Smooth muscle cell (in vitro differentiated cells): ENCODE measurements around the gene KCNMB2. TPM values are rescaled to one million over a fixed set of nuclear protein-coding genes. Genes with fewer than 3 reads are reported as not detected.

Experiments used
- DNase-seq: peaks from one replicate; lab custom pipeline; 2025; ENCODE audit not compliant: unreplicated experiment; lab: John Stamatoyannopoulos, UW
- H2AFZ ChIP-seq: fragments of 200-600 bp; sonication (generic); 2 replicates; pipeline ENCODE4 v1.6.0; 2016; ENCODE audit warnings: antibody characterized with exemption, low read depth, mild to moderate bottlenecking
- H3F3A ChIP-seq: fragments of 200-600 bp; sonication (generic); 2 replicates; pipeline ENCODE4 v1.6.0; 2017; ENCODE audit warnings: antibody characterized with exemption, low read depth
- H3K27ac ChIP-seq: fragments of 200-600 bp; sonication (generic); 2 replicates; pipeline ENCODE4 v1.5.1; 2016; ENCODE audit warnings: low read depth, mild to moderate bottlenecking
- H3K27me3 ChIP-seq: fragments of 200-600 bp; sonication (generic); 2 replicates; pipeline ENCODE4 v1.6.1; 2016; ENCODE audit warnings: low read depth, mild to moderate bottlenecking
- H3K36me3 ChIP-seq: fragments of 200-600 bp; sonication (generic); 2 replicates; pipeline ENCODE4 v1.5.1; 2016; ENCODE audit warnings: low read depth
- H3K4me1 ChIP-seq: fragments of 200-600 bp; sonication (generic); 2 replicates; pipeline ENCODE4 v1.5.1; 2016; ENCODE audit warnings: low read depth
- H3K4me2 ChIP-seq: fragments of 200-600 bp; sonication (generic); 2 replicates; pipeline ENCODE4 v1.6.0; 2016; ENCODE audit warnings: mild to moderate bottlenecking
- H3K4me3 ChIP-seq: fragments of 200-600 bp; sonication (generic); 2 replicates; pipeline ENCODE4 v1.5.1; 2016; ENCODE audit warnings: mild to moderate bottlenecking
- H3K79me2 ChIP-seq: fragments of 200-600 bp; sonication (generic); 2 replicates; pipeline ENCODE4 v1.6.0; 2016; ENCODE audit warnings: low read depth, mild to moderate bottlenecking
- H3K9ac ChIP-seq: fragments of 200-600 bp; sonication (generic); 2 replicates; pipeline ENCODE4 v1.6.0; 2016; ENCODE audit warnings: low read depth
- H3K9me3 ChIP-seq: fragments of 200-600 bp; sonication (generic); replicated peaks from 2 replicates; pipeline ENCODE4 v1.5.1; 2016; ENCODE audit warnings: low read depth
- H4K20me1 ChIP-seq: fragments of 200-600 bp; sonication (generic); 2 replicates; pipeline ENCODE4 v1.6.0; 2016; ENCODE audit warnings: low read depth
- CTCF ChIP-seq: fragments of 200-600 bp; sonication (generic); IDR thresholded peaks from 2 replicates; pipeline ENCODE4 v1.5.1; 2017; ENCODE audit warnings: borderline replicate concordance, mild to moderate bottlenecking, antibody characterized with exemption; ENCODE audit not compliant: insufficient read depth, poor library complexity, severe bottlenecking
- WGBS: methylation state at CpG from one replicate; pipeline ENCODE4 v1.1.7; 2016; ENCODE audit warnings: low lambda C conversion rate; 5-methylcytosine and 5-hydroxymethylcytosine counted together
- polyA plus RNA-seq: library from polyadenylated mRNA; unstranded; fragments of >200 nt; fragmentation: Nextera tagmentation; extraction: Ambion mirVana; gene quantifications from 2 replicates; pipeline ENCODE4 v1.2.1, GENCODE V29; 2016
- total RNA-seq: library from RNA; depleted of rRNA; stranded (reverse); fragments of >200 nt; gene quantifications from 2 replicates; pipeline ENCODE4 v1.2.3, GENCODE V29; 2014

Gene KCNMB2
- total and polyA plus RNA-seq, 2 experiments from 2014 or later: 0.09 TPM; not detected in 1

- Histone ChIP-seq H3K9ac (no peak overlapping the region), H3K9me3 (no peaks in the 10 kb centered on the region), H2AFZ (no peak overlapping the region), H3K27ac (no peak overlapping the region), H3K27me3 (no peaks in the 10 kb centered on the region), H4K20me1 (no peaks in the 10 kb centered on the region), H3K36me3 (no peaks in the 10 kb centered on the region), H3K4me3 (no peak overlapping the region), H3F3A (peaks cover 3% of the 10 kb centered on the region), H3K4me2 (no peak overlapping the region), H3K79me2 (no peaks in the 10 kb centered on the region), H3K4me1 (no peaks in the 10 kb centered on the region)
- WGBS: 89% methylated on average over 1 of the region's 1 CpG
- TF ChIP-seq CTCF: no peak
- DNase-seq: no peak
These were observed 237.1 kb downstream of the KCNMB2 start for GRCh38 chr3:178773358-178773757.

GRCh38 chr3:178777718-178778411, 241.6 kb downstream of the KCNMB2 start:
- Histone ChIP-seq H3K9ac (no peak overlapping the region), H3K4me2 (no peak overlapping the region), H3K79me2 (no peaks in the 10 kb centered on the region), H3K4me3 (no peak overlapping the region), H3K4me1 (no peaks in the 10 kb centered on the region), H3K36me3 (no peaks in the 10 kb centered on the region), H3F3A (peaks cover 3% of the 10 kb centered on the region), H2AFZ (no peak overlapping the region), H4K20me1 (no peaks in the 10 kb centered on the region), H3K27ac (peak overlapping the region; percentile 58), H3K27me3 (no peaks in the 10 kb centered on the region), H3K9me3 (no peaks in the 10 kb centered on the region)
- no peak for TF ChIP-seq CTCF
- DNase-seq: no peak
- 67% methylated on average over 4 of the region's 4 CpGs for WGBS

DNA sequence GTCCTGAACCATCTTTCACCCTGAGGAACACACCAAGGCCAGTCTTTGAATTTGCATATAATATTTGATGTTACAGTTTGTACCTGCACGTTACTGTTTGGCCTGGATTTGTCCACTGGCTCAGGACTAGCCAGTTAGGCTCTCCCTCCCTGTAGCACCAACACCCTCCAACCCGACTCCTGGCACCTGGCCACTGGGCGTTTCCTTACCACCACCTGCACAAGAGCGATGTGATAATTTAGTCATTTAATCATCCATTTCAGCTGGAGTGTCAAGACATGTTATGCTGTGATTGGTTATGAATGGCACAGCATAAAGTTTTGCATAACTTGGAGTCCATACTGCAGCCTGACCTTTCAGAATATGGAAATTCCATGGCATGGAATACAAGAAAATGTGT, 242.4 kb downstream of the KCNMB2 start:
- H3F3A ChIP-seq: peaks cover 3% of the 10 kb centered on the region
- WGBS: 94% methylated on average over 4 of the region's 4 CpGs
- H2AFZ ChIP-seq: no peak overlapping the region
- no peaks in the 10 kb centered on the region for H3K9me3 ChIP-seq
- no peaks in the 10 kb centered on the region for H3K27me3 ChIP-seq
- no peaks in the 10 kb centered on the region for H4K20me1 ChIP-seq
- H3K4me1 ChIP-seq: no peaks in the 10 kb centered on the region
- H3K4me2 ChIP-seq: no peak overlapping the region
- no peak overlapping the region for H3K9ac ChIP-seq
- H3K36me3 ChIP-seq: no peaks in the 10 kb centered on the region
- no peak overlapping the region for H3K27ac ChIP-seq
- H3K4me3 ChIP-seq: no peak overlapping the region
- no peak for DNase-seq
- no peaks in the 10 kb centered on the region for H3K79me2 ChIP-seq
- no peak for TF ChIP-seq CTCF

- no peak for TF ChIP-seq CTCF
These were observed 249.7 kb downstream of the KCNMB2 start for GRCh38 chr3:178785961-178786360.

More at GRCh38 chr3:178785961-178786360, 249.7 kb downstream of the KCNMB2 start:
- Histone ChIP-seq H3K27me3 (no peaks in the 10 kb centered on the region), H4K20me1 (no peaks in the 10 kb centered on the region), H3K4me2 (no peak overlapping the region), H3K79me2 (no peaks in the 10 kb centered on the region), H3K36me3 (no peaks in the 10 kb centered on the region), H3F3A (no peaks in the 10 kb centered on the region), H3K4me3 (no peak overlapping the region), H2AFZ (no peak overlapping the region), H3K9ac (no peak overlapping the region), H3K27ac (no peak overlapping the region), H3K4me1 (no peaks in the 10 kb centered on the region), H3K9me3 (no peaks in the 10 kb centered on the region)
- no peak for DNase-seq
